HL-60/S4 (cell line): Measurements from ENCODE around the gene ANKRD23.

Experiments used
- in situ Hi-C: fragments of 300-500 bp; cut with MboI; formaldehyde crosslinking; loops from 2 replicates; pipeline ENCODE4 v1.14.3; 2022; ENCODE audit warnings: low sequenced_read_pairs

The ANKRD23 gene

GRCh38 chr2:96864343-96865091 lies 20.7 kb upstream of the ANKRD23 start:
- in situ Hi-C loops = loop anchor here (25.0 kb wide), 1 partner anchor 248 kb away; the partner anchor contains the start of gene ANKRD36

GRCh38 chr2:96863575-96864342 lies 19.9 kb upstream of the ANKRD23 start:
- in situ Hi-C loops = loop anchor here (25.0 kb wide), 1 partner anchor 249 kb away; the partner anchor contains the start of gene ANKRD36

GRCh38 chr2:96863056-96863455 lies 19.2 kb upstream of the ANKRD23 start:
- in situ Hi-C loops = loop anchor here (25.0 kb wide), 1 partner anchor 249 kb away; the partner anchor contains the start of gene ANKRD36

- in situ Hi-C loops = loop anchor here (25.0 kb wide), 1 partner anchor 251 kb away; the partner anchor contains the start of gene ANKRD36
Observed at GRCh38 chr2:96861074-96861473, 17.3 kb upstream of the ANKRD23 start.

- in situ Hi-C loops = loop anchor here (25.0 kb wide), 1 partner anchor 252 kb away; the partner anchor contains the start of gene ANKRD36
Observed at GRCh38 chr2:96860065-96861029, 16.5 kb upstream of the ANKRD23 start.

- in situ Hi-C loops = loop anchor here (5.0 to 25.0 kb wide), 2 partner anchors 93 to 253 kb away; partner anchors contain the start of gene ANKRD36
Observed at GRCh38 chr2:96859681-96860064, 15.9 kb upstream of the ANKRD23 start.

GRCh38 chr2:96859099-96859649 lies 15.4 kb upstream of the ANKRD23 start:
- in situ Hi-C loops = loop anchor here (5.0 to 25.0 kb wide), 2 partner anchors 93 to 253 kb away; partner anchors contain the start of gene ANKRD36

GRCh38 chr2:96857667-96858372 lies 14.0 kb upstream of the ANKRD23 start, which contains the start of gene ANKRD39:
ANKRD39 (minus strand) TSS chr2:96858016; CDS start chr2:96857987, 29 bp downstream.
- in situ Hi-C loops = loop anchor here (5.0 to 25.0 kb wide), 2 partner anchors 94 to 254 kb away; partner anchors contain the start of gene ANKRD36

- in situ Hi-C loops = loop anchor here (5.0 to 25.0 kb wide), 2 partner anchors 95 to 255 kb away; partner anchors contain the start of gene ANKRD36
Observed at GRCh38 chr2:96856776-96857666, 13.2 kb upstream of the ANKRD23 start.

GRCh38 chr2:96853321-96853720 lies 9.5 kb upstream of the ANKRD23 start:
- in situ Hi-C loops = loop anchor here (25.0 kb wide), 1 partner anchor 259 kb away; the partner anchor contains the start of gene ANKRD36

GRCh38 chr2:96852667-96853066 lies 8.8 kb upstream of the ANKRD23 start:
- in situ Hi-C loops = loop anchor here (25.0 kb wide), 1 partner anchor 260 kb away; the partner anchor contains the start of gene ANKRD36

GRCh38 chr2:96848264-96848663 lies 4.4 kb upstream of the ANKRD23 start:
- in situ Hi-C loops = no loop called here

GRCh38 chr2:96847586-96847985 lies 3.8 kb upstream of the ANKRD23 start:
- in situ Hi-C loops = no loop called here

GRCh38 chr2:96846825-96847224 lies 3.0 kb upstream of the ANKRD23 start:
- in situ Hi-C loops = no loop called here

- in situ Hi-C loops = no loop called here
Observed at GRCh38 chr2:96844405-96844808, 586 bp upstream of the ANKRD23 start.

GRCh38 chr2:96842600-96842999 lies 1.2 kb downstream of the ANKRD23 start:
- in situ Hi-C loops = no loop called here

GRCh38 chr2:96841701-96842495 lies 1.9 kb downstream of the ANKRD23 start:
- in situ Hi-C loops = no loop called here
